ENCODE data around the gene GUCA1A.

DNA sequence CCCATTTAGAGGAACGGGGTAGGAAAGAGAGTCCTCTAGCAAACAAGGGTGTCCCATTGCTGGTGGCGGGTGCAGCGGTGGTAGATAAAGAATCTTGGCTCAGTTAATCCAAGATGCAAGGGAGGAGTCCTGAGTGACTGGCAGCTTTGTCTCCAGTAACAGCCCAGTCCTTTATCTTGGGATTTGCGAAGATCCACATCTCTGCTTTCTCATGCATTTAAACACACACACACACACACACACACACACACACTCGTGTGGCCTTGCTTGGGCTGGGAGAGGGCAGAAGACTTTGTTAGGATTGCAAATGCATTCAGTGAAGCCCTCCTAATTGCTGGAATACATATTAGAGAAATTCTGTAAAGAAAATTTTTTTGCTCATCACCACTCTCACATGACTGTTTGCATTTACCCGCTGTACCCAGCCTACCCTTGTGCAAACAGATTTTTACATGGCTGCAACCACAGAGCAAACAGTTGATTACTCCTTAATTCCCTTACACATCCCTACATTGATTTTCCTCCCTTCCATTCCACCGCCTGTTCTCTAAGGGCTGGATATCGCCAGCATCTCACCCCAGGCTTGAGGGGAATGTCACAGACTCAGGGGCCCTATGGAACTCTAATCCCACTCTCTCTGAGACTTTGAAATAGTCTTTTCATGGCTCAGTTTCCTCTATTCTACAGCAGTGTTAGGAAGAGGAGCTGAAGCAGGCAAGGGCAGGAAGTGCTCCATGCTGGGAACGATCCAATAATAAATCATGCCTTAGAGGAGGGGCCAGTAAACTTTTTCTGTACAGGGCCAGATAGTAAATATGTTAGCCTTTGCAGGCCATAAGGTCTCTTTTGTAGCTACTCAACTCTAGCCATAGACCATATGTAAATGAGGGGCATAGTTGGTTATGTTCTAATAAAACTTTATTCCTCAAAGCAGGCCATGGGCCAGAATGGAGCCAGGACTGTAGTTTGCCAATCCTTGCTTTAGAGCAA lies 34.2 kb upstream of the GUCA1A start:
- TF ChIP-seq POLR2A (IDR thresholded peaks at IDR 0.05) (no peak), CTCF (IDR thresholded peaks at IDR 0.05 in 4 of 5, conservative IDR thresholded peaks at IDR 0.05 in 1 of 5) (no peak)

All from gastrocnemius medialis (tissue), 4 donors.